NCI-H1105 treated with DMSO at 0.1 percent for 48 hours (cell line): ENCODE measurements around the gene RALGAPA1.

Experiments used
- DNase-seq: peaks from one replicate; lab custom pipeline; 2025; lab: John Stamatoyannopoulos, UW

RALGAPA1 gene

GRCh38 chr14:35535483-35536112 is 273.5 kb downstream of the RALGAPA1 start:
- DNase-seq: peak; percentile 29

GRCh38 chr14:35534873-35535482 is 274.1 kb downstream of the RALGAPA1 start:
- peak; percentile 47 for DNase-seq

GRCh38 chr14:35534208-35534872 is 274.8 kb downstream of the RALGAPA1 start:
- peak; percentile 47 for DNase-seq

GRCh38 chr14:35533357-35534207 is 275.5 kb downstream of the RALGAPA1 start, which contains the start of gene INSM2:
Gene INSM2 (plus strand): TSS chr14:35534164. CDS start chr14:35534253, 89 bp downstream.
- peak; percentile 89 for DNase-seq

GRCh38 chr14:35532783-35533356 is 276.2 kb downstream of the RALGAPA1 start:
- DNase-seq: peak; percentile 63

- DNase-seq: no peak
Measured at GRCh38 chr14:35531960-35532747, 276.9 kb downstream of the RALGAPA1 start.

GRCh38 chr14:35526962-35527361 is 282.1 kb downstream of the RALGAPA1 start:
- no peak for DNase-seq

GRCh38 chr14:35525695-35526094 is 283.4 kb downstream of the RALGAPA1 start:
- DNase-seq: no peak

- DNase-seq: no peak
Measured at GRCh38 chr14:35519986-35520385, 289.1 kb downstream of the RALGAPA1 start.

GRCh38 chr14:35515916-35516315 is 293.2 kb downstream of the RALGAPA1 start:
- no peak for DNase-seq

GRCh38 chr14:35512765-35513164 is 296.3 kb downstream of the RALGAPA1 start:
- no peak for DNase-seq

- no peak for DNase-seq
Measured at GRCh38 chr14:35509846-35510245, 299.2 kb downstream of the RALGAPA1 start.

- DNase-seq: no peak
Measured at GRCh38 chr14:35506927-35507326, 302.2 kb downstream of the RALGAPA1 start.

GRCh38 chr14:35506461-35506860 is 302.6 kb downstream of the RALGAPA1 start:
- no peak for DNase-seq

GRCh38 chr14:35504260-35504659 is 304.8 kb downstream of the RALGAPA1 start:
- DNase-seq: no peak

- DNase-seq: no peak
Measured at GRCh38 chr14:35503646-35504045, 305.4 kb downstream of the RALGAPA1 start.

GRCh38 chr14:35499180-35499579 is 309.9 kb downstream of the RALGAPA1 start:
- DNase-seq: no peak

- no peak for DNase-seq
Measured at GRCh38 chr14:35495278-35495677, 313.8 kb downstream of the RALGAPA1 start.

- DNase-seq: no peak
Measured at GRCh38 chr14:35492569-35493014, 316.5 kb downstream of the RALGAPA1 start.
